Superior temporal gyrus (tissue), 1 donor: Measurements from ENCODE around the gene PAPPA.
A peak's percentile ranks its signal among the peaks of the same experiment; 100 is the strongest.

Source experiments
- DNase-seq: peaks from one replicate; pipeline ENCODE4 v3.0.0-alpha.2; 2016; ENCODE audit errors: extremely low spot score

The PAPPA gene

DNA sequence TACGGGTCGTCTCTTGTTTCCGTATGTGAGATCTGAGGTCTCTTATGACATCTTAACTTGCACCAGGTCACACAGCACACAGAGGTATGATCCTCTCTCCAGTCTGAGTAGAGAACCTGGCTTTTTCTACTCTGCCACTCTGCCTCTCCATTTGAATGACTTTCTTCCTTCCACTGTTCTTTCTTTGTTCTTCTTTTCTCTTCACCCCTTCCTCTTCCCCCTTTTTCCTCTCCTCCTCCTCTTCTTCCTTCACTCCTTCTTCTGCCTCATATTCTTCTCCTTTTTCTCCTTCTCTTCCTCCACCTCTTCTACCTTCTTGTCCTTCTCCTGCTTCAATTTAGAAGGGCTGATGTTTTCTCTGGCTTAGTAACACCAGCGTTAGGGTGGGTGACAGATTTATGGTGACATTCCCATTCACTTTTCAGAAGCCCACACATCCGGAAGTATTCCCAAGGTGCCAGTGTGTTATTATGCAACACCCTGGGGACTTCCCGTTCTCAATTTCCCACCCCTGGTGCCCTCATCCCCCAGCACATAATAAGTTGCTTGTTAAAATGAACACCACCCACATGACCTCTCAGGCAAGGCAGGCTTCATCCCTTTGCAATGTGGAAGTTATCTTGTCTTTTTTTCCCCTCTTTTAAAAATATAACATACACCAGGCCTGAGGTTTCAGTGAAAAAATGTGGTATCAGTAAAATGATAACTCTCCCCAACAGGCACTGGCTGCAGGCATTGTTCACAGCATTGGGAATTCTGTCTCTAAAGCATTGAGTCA lies 122.0 kb downstream of the PAPPA start:
- DNase-seq = no peak

DNA sequence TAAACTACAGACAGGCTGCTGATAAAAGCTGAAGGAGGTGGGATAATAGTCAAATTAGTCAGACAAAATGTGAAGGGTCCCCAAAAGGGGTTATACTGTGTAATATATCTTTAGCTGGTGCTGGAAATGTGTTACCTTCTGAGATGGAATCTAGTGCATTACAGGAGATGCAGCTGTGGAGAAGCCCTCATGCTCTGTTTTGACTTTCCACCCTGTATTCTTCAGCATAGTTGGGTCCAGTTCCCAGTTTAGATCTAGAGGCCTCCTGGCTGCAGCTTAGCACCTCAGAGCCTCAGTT lies 122.6 kb downstream of the PAPPA start:
- no peak for DNase-seq

DNA sequence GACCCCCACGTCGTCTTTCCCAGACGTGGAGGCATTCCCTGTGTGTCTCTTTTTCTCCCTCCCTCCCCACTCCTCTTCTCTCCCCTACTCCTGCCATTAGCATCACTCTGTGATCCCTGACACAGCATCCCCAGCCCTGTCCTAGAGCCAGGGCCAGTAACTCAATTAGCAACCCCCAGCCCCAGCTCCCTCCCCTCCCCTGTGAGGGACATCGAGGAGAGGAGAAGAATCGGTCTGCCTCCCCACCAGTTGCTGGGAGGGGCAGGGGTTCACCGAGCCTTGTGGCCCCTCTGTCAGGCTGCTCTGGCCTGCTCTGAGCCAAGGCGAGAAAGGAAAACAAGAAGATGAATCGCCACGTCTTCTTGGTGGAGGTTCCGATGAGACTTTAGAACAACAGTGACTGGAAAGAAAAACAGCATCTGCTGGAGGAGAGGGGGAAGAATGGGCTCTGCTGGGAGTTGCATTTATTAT lies 123.1 kb downstream of the PAPPA start:
- DNase-seq = no peak

DNA sequence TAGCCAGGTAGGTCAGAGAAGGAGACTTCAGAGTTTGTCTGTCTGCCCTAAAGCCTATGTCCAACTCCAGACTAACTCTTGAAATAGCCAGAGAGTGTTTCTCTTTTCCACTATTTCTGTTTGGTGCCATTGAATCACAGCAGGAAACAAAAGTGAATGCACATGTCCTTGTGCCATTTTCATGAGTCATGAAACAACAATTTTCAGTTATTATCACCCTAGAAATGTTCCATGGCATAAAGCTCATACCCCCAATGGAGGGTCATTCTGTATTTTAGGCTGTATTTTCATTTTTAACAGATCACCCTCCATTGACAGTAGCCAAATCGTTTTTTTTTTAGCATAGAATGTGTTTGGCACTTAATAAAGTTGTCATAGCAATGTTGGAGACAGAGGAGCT lies 124.7 kb downstream of the PAPPA start:
- DNase-seq = no peak

DNA sequence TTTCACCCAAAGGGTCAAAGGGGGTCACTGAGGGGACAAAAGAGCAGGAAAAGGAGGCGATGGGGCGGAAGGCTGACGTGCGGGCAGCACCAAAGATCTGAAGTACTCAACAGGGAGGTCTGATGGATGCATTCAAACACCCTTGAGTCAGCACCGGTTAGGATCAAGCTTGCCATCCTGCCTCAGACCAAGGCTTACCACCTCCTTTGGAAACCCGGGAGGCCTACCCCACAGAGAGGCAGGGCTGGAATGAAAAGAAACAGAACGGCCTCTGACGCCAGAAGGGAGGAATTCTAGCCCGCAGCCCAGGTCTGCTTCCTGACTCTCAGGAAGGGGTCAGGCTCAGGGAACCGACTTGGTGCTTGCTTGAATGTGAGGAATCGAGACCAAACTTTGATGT lies 125.6 kb downstream of the PAPPA start:
- DNase-seq = no peak

DNA sequence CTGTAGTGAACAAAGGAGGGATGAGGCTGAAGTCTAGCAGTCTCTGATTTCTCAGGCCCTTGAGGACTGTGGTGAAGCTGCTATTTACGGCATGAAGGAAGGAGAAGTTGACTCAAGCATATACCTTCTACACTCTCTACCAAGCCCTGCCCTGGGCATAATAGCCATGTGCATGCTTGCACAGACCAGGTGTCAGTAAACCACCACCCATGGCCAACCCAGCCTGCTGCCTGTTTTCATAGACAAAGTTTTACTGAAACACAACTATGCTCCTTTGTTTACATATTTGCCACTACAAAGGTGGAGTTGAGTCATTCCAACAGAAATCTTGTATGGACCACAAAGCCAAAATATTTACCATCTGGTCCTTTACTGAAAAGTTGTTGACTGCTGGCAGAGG lies 126.9 kb downstream of the PAPPA start:
- DNase-seq = no peak

DNA sequence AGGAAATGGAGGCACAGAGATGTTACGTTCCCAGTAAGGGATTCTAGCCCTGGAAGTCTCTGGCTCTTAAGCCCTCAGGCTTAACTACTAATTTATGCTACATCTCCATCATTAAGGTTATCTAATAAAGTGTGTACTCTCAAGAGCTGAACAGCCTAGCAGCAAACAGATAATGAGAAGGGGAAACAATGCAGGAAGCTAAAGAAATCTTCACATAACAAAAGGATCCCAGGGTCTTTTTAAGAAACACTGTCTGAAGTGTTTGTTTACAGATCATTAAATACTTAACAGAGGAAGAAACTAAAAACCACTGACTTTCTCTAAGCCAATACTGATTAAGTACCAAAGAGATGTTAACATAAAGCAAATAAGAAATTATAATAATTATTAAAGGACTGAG lies 129.0 kb downstream of the PAPPA start:
- no peak for DNase-seq

DNA sequence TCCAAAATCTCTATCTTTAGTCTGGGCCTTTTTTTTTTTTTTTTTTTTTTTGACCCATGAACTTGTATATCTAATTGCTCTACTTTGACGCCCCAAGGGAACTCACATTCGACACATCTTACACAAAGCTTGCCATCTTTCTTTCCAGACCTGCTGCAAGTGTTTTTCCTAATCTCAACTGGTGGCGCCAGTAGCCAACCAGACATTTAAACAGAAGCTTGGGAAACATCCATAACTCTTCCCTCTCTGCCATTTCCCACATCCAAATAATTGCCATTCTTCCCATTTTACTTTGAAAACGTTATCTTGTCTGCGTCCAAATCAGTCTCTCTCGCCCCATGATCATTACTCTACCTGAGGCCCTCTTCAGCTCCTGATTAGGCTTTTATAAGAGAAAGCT lies 130.9 kb downstream of the PAPPA start:
- DNase-seq = no peak

DNA sequence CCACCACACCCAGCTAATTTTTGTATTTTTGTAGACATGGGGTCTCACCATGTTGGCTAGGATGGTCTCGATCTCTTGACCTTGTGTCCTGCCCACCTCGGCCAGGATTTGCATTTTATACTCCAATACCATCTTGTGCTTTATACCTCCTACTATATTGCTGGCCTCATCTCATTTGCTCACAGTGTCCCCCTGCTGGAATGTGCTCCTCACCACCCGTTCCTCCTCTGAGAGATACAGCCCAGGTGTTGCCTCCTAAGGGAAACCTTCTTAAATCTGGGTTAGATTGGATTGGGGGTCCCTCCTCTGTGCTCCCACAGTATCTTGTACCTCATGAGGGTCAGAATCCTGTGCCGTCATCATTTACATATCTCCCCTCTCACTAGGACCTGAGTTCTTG lies 131.7 kb downstream of the PAPPA start:
- DNase-seq = no peak

DNA sequence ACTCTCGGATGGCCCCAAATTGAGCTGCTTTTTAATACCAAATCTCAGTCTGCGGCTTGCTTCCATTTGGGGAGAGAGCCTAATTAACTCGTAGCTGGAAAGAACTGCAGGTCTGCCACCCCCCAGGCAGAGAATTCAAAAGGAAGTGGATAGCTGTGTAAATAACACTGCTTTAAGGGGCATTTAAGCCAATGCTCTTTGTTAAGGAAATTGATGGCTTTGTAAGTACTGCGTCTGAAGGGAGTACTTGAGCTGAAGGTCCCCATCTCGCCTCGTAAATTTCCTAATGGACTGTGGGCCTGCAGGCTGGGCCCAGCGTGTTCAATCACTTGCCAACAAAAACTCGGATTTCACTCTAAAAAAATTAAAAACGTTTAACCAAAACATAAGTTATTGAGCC lies 132.7 kb downstream of the PAPPA start:
- no peak for DNase-seq

DNA sequence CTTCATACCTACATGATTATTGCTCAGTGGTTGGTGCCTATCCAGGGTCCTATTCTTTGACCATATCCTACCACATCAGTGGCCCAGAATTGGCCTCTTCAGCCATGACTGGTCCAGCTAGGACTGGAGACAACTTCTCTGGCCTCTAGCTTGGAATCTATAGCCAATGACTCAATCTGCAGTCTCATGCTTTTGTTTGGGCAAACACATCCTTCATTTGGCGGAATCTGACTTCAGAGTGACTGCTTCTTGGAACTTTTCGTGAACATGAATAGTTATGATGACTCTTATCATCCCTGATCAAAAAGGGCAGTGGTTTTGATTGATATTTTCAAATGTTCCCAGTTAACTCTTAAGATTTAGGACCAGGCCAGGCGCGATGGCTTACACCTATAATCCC lies 134.1 kb downstream of the PAPPA start:
- DNase-seq = no peak

DNA sequence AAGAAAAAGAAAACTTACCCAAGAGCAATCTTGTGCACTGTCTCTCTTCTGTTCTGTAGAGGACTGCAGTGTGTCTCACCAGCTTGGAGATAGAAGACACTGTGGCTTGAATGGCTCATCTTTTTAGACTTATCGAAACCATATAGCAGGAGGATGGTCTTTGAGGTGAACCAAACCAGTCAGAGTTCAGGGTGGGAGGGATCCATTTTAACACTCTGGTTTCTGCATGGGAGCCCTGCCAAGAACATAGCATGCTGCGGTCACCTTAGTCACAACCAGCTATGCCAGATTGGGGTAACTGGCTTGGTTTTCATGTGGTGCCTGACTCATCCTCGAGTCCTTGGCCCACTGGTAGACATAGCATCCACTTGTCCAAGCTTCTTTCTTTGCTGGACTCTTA lies 135.1 kb downstream of the PAPPA start:
- no peak for DNase-seq

DNA sequence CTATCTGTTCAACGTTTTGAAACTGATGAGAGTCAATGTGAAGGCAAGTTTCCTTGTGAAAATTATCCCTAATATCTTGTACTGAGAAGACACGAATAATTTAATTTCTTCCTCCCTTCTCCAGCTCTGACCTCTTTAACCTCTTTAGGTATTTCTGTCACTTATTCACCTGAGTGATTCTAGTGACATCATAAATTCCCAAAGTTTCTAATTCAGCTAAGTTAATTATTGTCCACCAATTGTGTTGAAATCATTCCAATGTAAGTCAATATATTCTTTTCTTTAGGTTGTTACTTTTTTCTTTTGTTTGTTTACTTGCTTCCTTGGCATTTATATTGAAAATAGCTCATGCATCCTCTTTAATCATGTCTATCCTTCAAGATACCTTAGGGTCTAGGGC lies 143.8 kb downstream of the PAPPA start:
- no peak for DNase-seq

DNA sequence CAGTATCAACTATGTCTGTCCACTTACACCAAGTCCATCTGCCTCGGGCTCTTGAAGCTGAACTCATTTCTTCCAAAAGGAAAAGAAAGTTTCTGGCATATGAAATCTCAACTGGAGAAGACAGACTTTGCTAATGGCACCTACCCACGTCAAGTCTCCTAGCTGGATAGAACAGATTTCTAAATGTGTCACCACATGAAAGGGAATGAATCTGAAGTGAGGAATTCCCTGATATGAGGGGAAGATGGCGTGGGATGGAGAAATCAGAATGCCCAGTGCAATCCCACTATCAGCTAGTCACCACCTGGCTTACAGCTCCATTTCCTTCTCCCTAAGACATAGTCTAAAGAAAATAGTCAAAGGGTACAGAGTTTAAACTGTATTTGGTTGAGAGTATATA lies 144.7 kb downstream of the PAPPA start:
- DNase-seq = peak; percentile 40

DNA sequence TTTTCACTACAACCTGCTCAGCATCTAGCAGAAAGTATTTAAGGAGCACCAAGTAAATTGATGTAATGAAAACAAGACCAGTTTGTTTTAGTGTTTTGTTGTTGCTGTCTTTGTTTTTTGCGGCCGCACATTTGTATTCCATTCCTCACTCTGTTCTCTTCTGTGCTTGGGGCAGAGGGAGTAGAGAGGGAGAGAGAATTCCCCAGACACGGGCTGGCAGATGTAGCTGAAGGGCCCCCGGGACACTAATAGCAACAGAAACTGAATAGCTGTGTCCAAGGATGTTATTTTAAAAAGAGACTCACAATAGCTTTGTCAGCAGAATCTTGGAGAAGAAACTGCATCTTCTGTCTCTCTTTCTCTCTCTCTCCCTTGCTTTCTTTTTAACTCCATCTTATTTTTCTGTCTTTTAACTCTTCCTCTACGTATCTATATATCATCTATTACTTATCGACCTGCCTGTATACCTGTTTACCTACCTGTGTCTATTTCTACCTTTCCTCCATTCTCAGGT lies 145.3 kb downstream of the PAPPA start:
- no peak for DNase-seq

DNA sequence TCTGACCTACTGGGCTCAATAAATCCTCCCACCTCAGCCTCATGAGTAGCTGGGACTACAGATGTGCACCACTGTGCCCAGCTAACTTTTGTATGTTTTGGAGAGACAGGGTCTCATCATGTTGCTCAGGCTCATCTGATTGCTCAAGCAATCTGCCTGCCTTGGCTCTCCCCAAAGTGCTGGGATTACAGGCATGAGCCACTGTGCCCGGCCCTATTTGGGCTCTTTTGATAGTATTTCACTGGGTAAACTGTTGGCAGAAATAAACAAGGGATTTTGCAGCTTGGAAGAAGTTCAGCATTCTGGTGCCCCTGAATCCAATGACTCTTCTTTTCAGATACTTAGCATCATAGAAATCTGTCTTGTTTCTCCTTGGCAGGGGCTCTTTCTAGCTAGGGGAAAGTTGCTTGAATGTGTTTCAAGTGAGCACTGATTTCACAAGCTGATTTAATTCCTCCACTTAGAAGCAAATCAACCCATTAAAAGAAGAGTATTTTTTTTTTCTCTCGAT lies 146.8 kb downstream of the PAPPA start:
- DNase-seq = peak; percentile 30

DNA sequence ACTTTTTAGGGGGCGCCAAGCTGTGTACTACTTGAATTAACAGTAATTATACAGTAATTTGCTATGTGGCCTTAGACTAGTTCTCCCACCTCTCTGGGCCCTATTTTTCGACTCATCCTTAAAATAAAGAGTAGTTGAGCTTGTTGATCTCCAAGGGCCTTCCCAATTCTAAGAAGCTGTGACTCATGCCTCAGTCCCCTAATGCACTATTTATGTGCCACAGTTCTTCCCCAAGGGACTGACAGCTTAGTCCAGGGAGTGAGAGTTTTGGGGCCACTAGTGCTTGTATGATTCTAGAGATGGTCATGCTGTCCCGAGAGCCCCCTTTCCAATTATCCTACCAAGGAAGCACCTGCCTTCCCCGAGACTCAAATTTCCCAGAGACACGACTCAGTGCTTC lies 149.7 kb downstream of the PAPPA start:
- no peak for DNase-seq

DNA sequence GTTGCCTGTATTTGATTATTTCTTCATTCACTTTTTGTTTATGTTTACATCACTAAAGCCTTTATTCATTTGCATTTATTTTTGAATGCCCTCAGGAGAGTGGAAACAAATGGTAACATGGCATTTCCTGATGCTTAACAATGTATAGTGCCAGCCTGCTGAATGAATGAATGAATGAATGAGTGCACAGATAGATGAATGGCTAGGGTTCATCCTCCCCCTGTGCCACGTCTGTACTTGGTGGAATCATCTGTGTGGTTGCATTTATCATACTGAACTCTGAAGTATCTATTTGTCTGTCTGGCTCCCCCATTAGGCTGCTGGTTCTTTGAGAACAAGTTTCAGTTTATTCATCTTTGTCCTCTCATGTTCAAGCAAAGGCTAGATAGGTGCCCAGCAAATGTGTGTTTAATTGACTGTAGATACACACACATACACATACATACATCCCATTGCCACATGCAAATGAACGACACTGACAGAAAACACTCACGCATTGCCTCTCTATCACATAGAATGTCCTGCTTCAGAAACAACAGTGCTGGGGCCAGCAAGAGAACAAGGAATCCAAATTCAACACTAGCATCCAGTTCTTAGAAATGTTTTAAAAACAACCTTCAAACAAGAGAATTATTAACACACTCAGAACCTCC lies 150.4 kb downstream of the PAPPA start:
- no peak for DNase-seq

DNA sequence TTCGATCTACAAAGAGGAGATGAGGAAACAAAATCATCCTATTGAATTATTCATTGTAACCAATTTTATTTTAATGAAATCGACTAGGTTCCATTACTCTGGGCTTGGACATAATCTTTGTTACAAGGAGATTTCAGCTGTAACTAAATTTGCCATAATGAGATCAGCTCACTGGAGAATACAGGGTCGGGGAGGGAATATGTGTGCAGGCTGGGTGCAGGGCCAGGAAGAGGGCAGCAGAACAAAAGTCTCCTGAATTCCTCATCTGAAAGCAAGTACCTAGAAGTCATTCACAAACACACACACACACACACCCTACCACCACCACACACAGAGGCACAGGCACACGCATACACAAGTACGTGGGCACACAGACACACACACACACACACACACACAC lies 151.2 kb downstream of the PAPPA start:
- DNase-seq = no peak

DNA sequence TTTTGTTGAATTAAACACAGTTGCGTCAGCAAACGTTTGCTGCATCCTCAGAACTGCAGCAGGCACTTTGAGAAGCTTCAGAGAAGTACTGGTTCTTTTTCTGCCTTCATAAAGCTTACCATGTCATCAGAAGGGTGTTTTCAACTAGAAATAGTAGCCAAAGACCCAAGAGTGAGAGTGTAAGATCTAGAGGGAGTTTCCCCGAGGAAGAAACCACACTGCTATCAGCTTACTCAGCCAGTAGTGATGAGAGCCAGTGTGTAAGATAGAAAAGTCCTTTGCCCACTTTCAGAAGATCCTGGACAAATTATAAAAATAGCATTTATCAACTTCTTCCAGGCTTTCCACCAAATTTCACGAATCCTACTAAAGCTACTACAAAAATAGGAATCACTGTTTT lies 154.5 kb downstream of the PAPPA start:
- no peak for DNase-seq

DNA sequence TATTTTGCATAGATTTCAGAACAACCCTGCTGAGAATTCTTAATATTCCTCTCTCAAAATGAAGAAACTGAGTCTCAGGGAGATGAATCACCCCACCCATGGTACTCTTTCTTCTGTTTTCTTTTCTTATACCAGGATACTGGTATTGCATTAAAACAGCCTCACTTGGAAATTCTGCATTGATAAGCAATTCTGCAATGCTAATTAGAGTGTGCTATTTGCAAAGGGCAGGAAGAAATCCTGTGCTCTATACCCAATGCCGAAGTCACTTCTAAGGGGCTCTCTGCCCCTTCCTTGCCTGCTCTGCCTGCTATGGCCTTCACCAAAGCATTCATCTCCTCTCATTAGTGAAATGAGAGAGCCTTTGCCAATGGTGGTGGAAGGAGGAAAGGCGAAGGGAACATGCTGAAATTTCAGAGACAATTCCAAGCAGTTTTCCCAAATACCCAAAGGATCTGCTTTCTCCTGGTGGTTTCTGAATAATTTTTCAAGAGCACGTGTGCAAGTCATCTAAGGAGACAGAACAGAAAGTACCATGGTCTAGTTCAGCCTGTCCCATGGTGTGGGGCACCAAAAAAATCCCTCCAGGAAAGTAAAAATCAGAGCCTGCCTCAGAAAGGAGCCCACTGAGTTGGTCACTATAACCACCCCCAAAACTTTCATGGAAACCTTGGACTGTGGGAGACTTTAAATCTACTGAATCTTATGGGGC lies 156.5 kb downstream of the PAPPA start:
- no peak for DNase-seq

DNA sequence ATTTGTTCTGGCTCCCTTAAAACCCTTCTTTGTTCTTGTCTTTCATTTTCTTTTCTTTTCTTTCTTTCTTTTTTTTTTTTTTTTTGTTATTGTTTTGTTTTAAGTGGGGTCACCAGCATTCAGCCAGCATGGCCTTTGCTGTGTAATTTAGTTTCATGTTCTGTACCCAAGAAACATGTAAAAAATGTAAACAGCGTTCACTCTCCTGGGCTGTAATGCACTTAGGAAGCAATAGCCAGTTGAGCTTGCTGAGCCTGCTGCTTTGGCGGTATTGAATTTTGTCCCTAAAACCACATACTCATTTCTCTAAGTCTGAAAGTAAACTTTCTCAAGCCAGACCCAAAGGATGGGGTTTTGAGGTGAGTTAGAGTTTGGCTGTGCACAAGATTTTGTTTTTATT lies 158.6 kb downstream of the PAPPA start:
- no peak for DNase-seq

DNA sequence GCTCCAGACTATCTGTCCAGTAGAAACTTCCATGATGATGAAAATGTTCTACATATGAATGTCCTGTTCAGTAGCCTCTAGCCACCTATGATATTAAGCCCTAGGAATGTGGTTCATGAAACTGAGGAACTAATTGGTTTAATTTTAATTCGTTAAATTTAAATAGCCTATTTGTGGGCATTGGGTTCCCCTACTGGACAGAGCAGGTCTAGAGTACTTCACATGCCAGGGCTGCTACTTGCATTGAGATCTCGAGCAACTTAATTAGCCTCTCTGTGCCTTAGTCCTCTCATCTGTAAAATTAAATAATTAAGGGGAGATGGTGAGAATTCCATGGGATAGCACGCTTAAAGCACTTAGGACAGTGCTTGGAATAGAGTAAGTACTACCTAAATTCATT lies 160.0 kb downstream of the PAPPA start:
- DNase-seq = no peak
